Measurements from ENCODE around the gene TTLL5.

GRCh38 chr14:75646762-75647161 is 14.3 kb upstream of the TTLL5 start:
- TF ChIP-seq, protein P1, sequence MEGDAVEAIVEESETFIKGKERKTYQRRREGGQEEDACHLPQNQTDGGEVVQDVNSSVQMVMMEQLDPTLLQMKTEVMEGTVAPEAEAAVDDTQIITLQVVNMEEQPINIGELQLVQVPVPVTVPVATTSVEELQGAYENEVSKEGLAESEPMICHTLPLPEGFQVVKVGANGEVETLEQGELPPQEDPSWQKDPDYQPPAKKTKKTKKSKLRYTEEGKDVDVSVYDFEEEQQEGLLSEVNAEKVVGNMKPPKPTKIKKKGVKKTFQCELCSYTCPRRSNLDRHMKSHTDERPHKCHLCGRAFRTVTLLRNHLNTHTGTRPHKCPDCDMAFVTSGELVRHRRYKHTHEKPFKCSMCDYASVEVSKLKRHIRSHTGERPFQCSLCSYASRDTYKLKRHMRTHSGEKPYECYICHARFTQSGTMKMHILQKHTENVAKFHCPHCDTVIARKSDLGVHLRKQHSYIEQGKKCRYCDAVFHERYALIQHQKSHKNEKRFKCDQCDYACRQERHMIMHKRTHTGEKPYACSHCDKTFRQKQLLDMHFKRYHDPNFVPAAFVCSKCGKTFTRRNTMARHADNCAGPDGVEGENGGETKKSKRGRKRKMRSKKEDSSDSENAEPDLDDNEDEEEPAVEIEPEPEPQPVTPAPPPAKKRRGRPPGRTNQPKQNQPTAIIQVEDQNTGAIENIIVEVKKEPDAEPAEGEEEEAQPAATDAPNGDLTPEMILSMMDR (IDR thresholded peaks at IDR 0.05; ENCODE audit: low read depth, low read length, poor library complexity, severe bottlenecking): no peak
- TF ChIP-seq EZH2phosphoT487 (IDR thresholded peaks at IDR 0.05; ENCODE audit: borderline replicate concordance, low read length): no peak

All from DOHH2 (cell line).